Gastroesophageal sphincter (tissue), 4 donors: ENCODE data around the gene USP31. TPM values are rescaled to one million over a fixed set of nuclear protein-coding genes. Genes with fewer than 3 reads are reported as not detected.

Experiments used
- ATAC-seq: fragments of 150-250 bp; one replicate; pipeline ENCODE4 v1.9.1; 2016; ENCODE audit warnings: mild to moderate bottlenecking, moderate library complexity
- H3K27ac ChIP-seq, 4 donors: fragments of 200-600 bp; sonication (generic) in 3 of 4; 1 replicate in 3 of 4; 2 replicates in 1 of 4; pipeline ENCODE4 v1.5.1; 2016 to 2019
- H3K27me3 ChIP-seq: fragments of 200-600 bp; sonication (generic); one replicate; pipeline ENCODE4 v1.5.1; 2019
- H3K36me3 ChIP-seq, 2 donors: fragments of 200-600 bp; sonication (generic); one replicate each; pipeline ENCODE4 v1.5.1; 2019; ENCODE audit warnings: control low read depth in 1 of 2
- H3K4me1 ChIP-seq, 3 donors: fragments of 200-600 bp; sonication (generic); 1 replicate in 2 of 3; 2 replicates in 1 of 3; pipeline ENCODE4 v1.5.1; 2016 to 2019; ENCODE audit warnings: control low read depth in 2 of 3
- H3K4me3 ChIP-seq, 2 donors: fragments of 200-600 bp; sonication (generic); one replicate each; pipeline ENCODE4 v1.5.1; 2019; ENCODE audit warnings: mild to moderate bottlenecking in 1 of 2, moderate library complexity in 1 of 2
- H3K9me3 ChIP-seq, 3 donors: fragments of 200-600 bp; sonication (generic); one replicate each; pipeline ENCODE4 v1.5.1; 2017 to 2019; ENCODE audit warnings: control low read depth in 2 of 3
- CTCF ChIP-seq, 4 experiments: fragments of 200-600 bp in 2 of 4; fragments of 450-650 bp in 2 of 4; sonication (generic) in 1 of 4; IDR thresholded peaks; one replicate each; pipeline ENCODE4 v1.5.1; 2017 to 2019; ENCODE audit warnings: antibody characterized with exemption in 4 of 4, mild to moderate bottlenecking in 2 of 4, moderate library complexity in 2 of 4
- EP300 ChIP-seq: sonication (generic); formaldehyde crosslinking; IDR thresholded peaks from one replicate; pipeline ENCODE4 v1.6.1; 2017; ENCODE audit warnings: antibody characterized with exemption, mild to moderate bottlenecking
- POLR2A ChIP-seq, 2 donors: fragments of 450-650 bp; IDR thresholded peaks; one replicate each; pipeline ENCODE4 v1.6.1; 2017; ENCODE audit warnings: antibody characterized with exemption in 2 of 2, mild to moderate bottlenecking in 2 of 2, moderate library complexity in 1 of 2
- POLR2AphosphoS5 ChIP-seq: sonication (generic); formaldehyde crosslinking; IDR thresholded peaks from one replicate; pipeline ENCODE4 v1.6.1; 2017; ENCODE audit warnings: antibody characterized with exemption
- WGBS, 2 donors: methylation state at CpG; one replicate each; pipeline ENCODE4 v1.1.5; 2018; ENCODE audit warnings: low coverage in 1 of 2; 5-methylcytosine and 5-hydroxymethylcytosine counted together
- total RNA-seq, 4 donors: library from RNA; depleted of rRNA; stranded (reverse); fragments of >200 nt; gene quantifications; one replicate each; pipeline ENCODE4 v1.1.0, GENCODE V29; 2016

USP31 gene
- total RNA-seq, 4 donors from 2014 or later = 11.2 to 37.7 (median 26.6) TPM

- Histone ChIP-seq H3K36me3 (no peaks in the 10 kb centered on the region), H3K4me1 (peaks cover 0 to 73% (median 7%) of the 10 kb centered on the region in 3 donors), H3K4me3 (peak overlapping the region; percentile 6 to 22), H3K9me3 (peaks cover 0 to 6% (median 0%) of the 10 kb centered on the region in 3 donors), H3K27me3 (no peaks in the 10 kb centered on the region), H3K27ac (peak overlapping the region; percentile 79 to 85 (median 84))
- no peak for TF ChIP-seq POLR2AphosphoS5
- TF ChIP-seq CTCF (IDR thresholded peaks at IDR 0.05) = no peak
- no peak for TF ChIP-seq EP300
- no peak for TF ChIP-seq POLR2A (IDR thresholded peaks at IDR 0.05)
- peak; percentile 61 for ATAC-seq
- WGBS, 2 donors = 11 to 14% methylated on average over 6 to 7 of the region's 7 CpGs
Measured at GRCh38 chr16:23131931-23132621, 17.2 kb downstream of the USP31 start.

- Histone ChIP-seq H3K9me3 (no peaks in the 10 kb centered on the region), H3K27ac (peak overlapping the region; percentile 60 to 85 (median 82)), H3K36me3 (no peaks in the 10 kb centered on the region), H3K4me1 (peaks cover 0 to 76% (median 7%) of the 10 kb centered on the region in 3 donors), H3K27me3 (no peaks in the 10 kb centered on the region), H3K4me3 (no peak overlapping the region)
- WGBS, 2 donors = 46 to 100% methylated on average over 1 of the region's 1 CpG
- TF ChIP-seq EP300 (no peak), POLR2A (IDR thresholded peaks at IDR 0.05) (no peak), CTCF (IDR thresholded peaks at IDR 0.05) (no peak), POLR2AphosphoS5 (no peak)
- no peak for ATAC-seq
Measured at GRCh38 chr16:23131436-23131835, 17.8 kb downstream of the USP31 start.

GRCh38 chr16:23131036-23131435, 18.2 kb downstream of the USP31 start:
- H3K27ac ChIP-seq = peak overlapping the region; percentile 60 to 85 (median 82)
- WGBS, 2 donors = 51 to 65% methylated on average over 3 of the region's 3 CpGs

GRCh38 chr16:23129686-23130085, 19.6 kb downstream of the USP31 start:
- Histone ChIP-seq H3K36me3 (no peaks in the 10 kb centered on the region), H3K4me1 (peaks cover 12 to 94% (median 16%) of the 10 kb centered on the region in 3 donors), H3K4me3 (no peak overlapping the region), H3K9me3 (no peaks in the 10 kb centered on the region), H3K27me3 (no peaks in the 10 kb centered on the region), H3K27ac (peak overlapping the region; percentile 40 to 85 (median 78))
- no peak for ATAC-seq
- 38 to 50% methylated on average over 1 of the region's 1 CpG for WGBS, 2 donors
- TF ChIP-seq POLR2AphosphoS5 = no peak
- no peak for TF ChIP-seq CTCF (IDR thresholded peaks at IDR 0.05)
- TF ChIP-seq EP300 = no peak
- no peak for TF ChIP-seq POLR2A (IDR thresholded peaks at IDR 0.05)

More at GRCh38 chr16:23131036-23131435, 18.2 kb downstream of the USP31 start:
- TF ChIP-seq POLR2A (IDR thresholded peaks at IDR 0.05) (no peak), POLR2AphosphoS5 (no peak), CTCF (IDR thresholded peaks at IDR 0.05) (no peak), EP300 (no peak)
- Histone ChIP-seq H3K9me3 (no peaks in the 10 kb centered on the region), H3K36me3 (no peaks in the 10 kb centered on the region), H3K27me3 (no peaks in the 10 kb centered on the region), H3K4me1 (peaks cover under 1 to 80% (median 7%) of the 10 kb centered on the region in 3 donors), H3K4me3 (no peak overlapping the region)
- ATAC-seq = no peak

GRCh38 chr16:23128056-23128455, 21.2 kb downstream of the USP31 start:
- H3K27ac ChIP-seq = peak overlapping the region; percentile 68 to 85 (median 78)
- peaks cover 12 to 95% (median 23%) of the 10 kb centered on the region in 3 donors for H3K4me1 ChIP-seq
- no peaks in the 10 kb centered on the region for H3K36me3 ChIP-seq
- no peak for ATAC-seq
- H3K9me3 ChIP-seq = no peaks in the 10 kb centered on the region
- no peaks in the 10 kb centered on the region for H3K27me3 ChIP-seq
- peak; percentile 66 for TF ChIP-seq POLR2AphosphoS5
- TF ChIP-seq CTCF (IDR thresholded peaks at IDR 0.05) = no peak
- no peak overlapping the region for H3K4me3 ChIP-seq
- 73 to 78% methylated on average over 4 to 5 of the region's 5 CpGs for WGBS, 2 donors
